Smooth muscle cell (in vitro differentiated cells): Measurements from ENCODE around the gene C11orf86. TPM values are rescaled to one million over a fixed set of nuclear protein-coding genes. Genes with fewer than 3 reads are reported as not detected.

Experiments
- DNase-seq: peaks from one replicate; lab custom pipeline; 2025; ENCODE audit not compliant: unreplicated experiment; lab: John Stamatoyannopoulos, UW
- H2AFZ ChIP-seq: fragments of 200-600 bp; sonication (generic); 2 replicates; pipeline ENCODE4 v1.6.0; 2016; ENCODE audit warnings: antibody characterized with exemption, low read depth, mild to moderate bottlenecking
- H3F3A ChIP-seq: fragments of 200-600 bp; sonication (generic); 2 replicates; pipeline ENCODE4 v1.6.0; 2017; ENCODE audit warnings: antibody characterized with exemption, low read depth
- H3K27ac ChIP-seq: fragments of 200-600 bp; sonication (generic); 2 replicates; pipeline ENCODE4 v1.5.1; 2016; ENCODE audit warnings: low read depth, mild to moderate bottlenecking
- H3K27me3 ChIP-seq: fragments of 200-600 bp; sonication (generic); 2 replicates; pipeline ENCODE4 v1.6.1; 2016; ENCODE audit warnings: low read depth, mild to moderate bottlenecking
- H3K36me3 ChIP-seq: fragments of 200-600 bp; sonication (generic); 2 replicates; pipeline ENCODE4 v1.5.1; 2016; ENCODE audit warnings: low read depth
- H3K4me1 ChIP-seq: fragments of 200-600 bp; sonication (generic); 2 replicates; pipeline ENCODE4 v1.5.1; 2016; ENCODE audit warnings: low read depth
- H3K4me2 ChIP-seq: fragments of 200-600 bp; sonication (generic); 2 replicates; pipeline ENCODE4 v1.6.0; 2016; ENCODE audit warnings: mild to moderate bottlenecking
- H3K4me3 ChIP-seq: fragments of 200-600 bp; sonication (generic); 2 replicates; pipeline ENCODE4 v1.5.1; 2016; ENCODE audit warnings: mild to moderate bottlenecking
- H3K79me2 ChIP-seq: fragments of 200-600 bp; sonication (generic); 2 replicates; pipeline ENCODE4 v1.6.0; 2016; ENCODE audit warnings: low read depth, mild to moderate bottlenecking
- H3K9ac ChIP-seq: fragments of 200-600 bp; sonication (generic); 2 replicates; pipeline ENCODE4 v1.6.0; 2016; ENCODE audit warnings: low read depth
- H3K9me3 ChIP-seq: fragments of 200-600 bp; sonication (generic); replicated peaks from 2 replicates; pipeline ENCODE4 v1.5.1; 2016; ENCODE audit warnings: low read depth
- H4K20me1 ChIP-seq: fragments of 200-600 bp; sonication (generic); 2 replicates; pipeline ENCODE4 v1.6.0; 2016; ENCODE audit warnings: low read depth
- CTCF ChIP-seq: fragments of 200-600 bp; sonication (generic); IDR thresholded peaks from 2 replicates; pipeline ENCODE4 v1.5.1; 2017; ENCODE audit warnings: borderline replicate concordance, mild to moderate bottlenecking, antibody characterized with exemption; ENCODE audit not compliant: insufficient read depth, poor library complexity, severe bottlenecking
- WGBS: methylation state at CpG from one replicate; pipeline ENCODE4 v1.1.7; 2016; ENCODE audit warnings: low lambda C conversion rate; 5-methylcytosine and 5-hydroxymethylcytosine counted together
- polyA plus RNA-seq: library from polyadenylated mRNA; unstranded; fragments of >200 nt; fragmentation: Nextera tagmentation; extraction: Ambion mirVana; gene quantifications from 2 replicates; pipeline ENCODE4 v1.2.1, GENCODE V29; 2016
- total RNA-seq: library from RNA; depleted of rRNA; stranded (reverse); fragments of >200 nt; gene quantifications from 2 replicates; pipeline ENCODE4 v1.2.3, GENCODE V29; 2014

C11orf86 gene
- total and polyA plus RNA-seq, 2 experiments from 2014 or later, result not detected

GRCh38 chr11:66938582-66939135 lies 36.4 kb upstream of the C11orf86 start:
- WGBS, result 87% methylated on average over 5 of the region's 5 CpGs
- Histone ChIP-seq H3K9me3 (no peaks in the 10 kb centered on the region), H3F3A (no peaks in the 10 kb centered on the region)

GRCh38 chr11:66950112-66950535 lies 25.0 kb upstream of the C11orf86 start:
- no peak for TF ChIP-seq CTCF
- H3K36me3 ChIP-seq, result no peaks in the 10 kb centered on the region
- peak; percentile 40 for DNase-seq

More at GRCh38 chr11:66938582-66939135, 36.4 kb upstream of the C11orf86 start:
- H3K36me3 ChIP-seq, result no peaks in the 10 kb centered on the region
- TF ChIP-seq CTCF, result no peak
- DNase-seq, result no peak
- no peak overlapping the region for H3K27ac ChIP-seq
- no peak overlapping the region for H3K4me2 ChIP-seq
- H2AFZ ChIP-seq, result no peak overlapping the region
- no peaks in the 10 kb centered on the region for H3K27me3 ChIP-seq
- no peaks in the 10 kb centered on the region for H3K4me1 ChIP-seq
- no peak overlapping the region for H3K4me3 ChIP-seq
- H3K9ac ChIP-seq, result no peak overlapping the region
- H4K20me1 ChIP-seq, result no peaks in the 10 kb centered on the region
- H3K79me2 ChIP-seq, result no peaks in the 10 kb centered on the region

GRCh38 chr11:66951135-66951534 lies 24.0 kb upstream of the C11orf86 start:
- WGBS, result 94% methylated on average over 10 of the region's 10 CpGs
- Histone ChIP-seq H3K9ac (no peak overlapping the region), H3K27ac (no peak overlapping the region), H3K36me3 (no peaks in the 10 kb centered on the region), H3K27me3 (no peaks in the 10 kb centered on the region), H3K9me3 (no peaks in the 10 kb centered on the region), H2AFZ (no peak overlapping the region), H3K4me1 (peaks cover 3% of the 10 kb centered on the region), H3F3A (peaks cover 8% of the 10 kb centered on the region), H4K20me1 (no peaks in the 10 kb centered on the region), H3K79me2 (no peaks in the 10 kb centered on the region), H3K4me3 (no peak overlapping the region), H3K4me2 (no peak overlapping the region)
- DNase-seq, result no peak
- no peak for TF ChIP-seq CTCF

More at GRCh38 chr11:66950112-66950535, 25.0 kb upstream of the C11orf86 start:
- peak overlapping the region; percentile 29 for H3K4me2 ChIP-seq
- peaks cover 6% of the 10 kb centered on the region for H3F3A ChIP-seq
- peak overlapping the region; percentile 66 for H3K9ac ChIP-seq
- H4K20me1 ChIP-seq, result no peaks in the 10 kb centered on the region
- H3K4me3 ChIP-seq, result no peak overlapping the region
- H3K27me3 ChIP-seq, result no peaks in the 10 kb centered on the region
- no peaks in the 10 kb centered on the region for H3K79me2 ChIP-seq
- WGBS, result 18% methylated on average over 8 of the region's 8 CpGs
- peaks cover 3% of the 10 kb centered on the region for H3K4me1 ChIP-seq
- H3K9me3 ChIP-seq, result no peaks in the 10 kb centered on the region
- H2AFZ ChIP-seq, result no peak overlapping the region
- peak overlapping the region; percentile 78 for H3K27ac ChIP-seq

- peak; percentile 38 for DNase-seq
- peak overlapping the region; percentile 61 for H3K27ac ChIP-seq
- H4K20me1 ChIP-seq, result no peaks in the 10 kb centered on the region
- peaks cover 3% of the 10 kb centered on the region for H3K4me1 ChIP-seq
- no peak overlapping the region for H2AFZ ChIP-seq
- H3K9me3 ChIP-seq, result no peaks in the 10 kb centered on the region
- peaks cover 14% of the 10 kb centered on the region for H3F3A ChIP-seq
- no peak overlapping the region for H3K4me3 ChIP-seq
- no peaks in the 10 kb centered on the region for H3K79me2 ChIP-seq
- H3K27me3 ChIP-seq, result no peaks in the 10 kb centered on the region
- no peaks in the 10 kb centered on the region for H3K36me3 ChIP-seq
- no peak for TF ChIP-seq CTCF
- peak overlapping the region; percentile 66 for H3K4me2 ChIP-seq
- H3K9ac ChIP-seq, result no peak overlapping the region
- 36% methylated on average over 7 of the region's 7 CpGs for WGBS
These were observed 23.2 kb upstream of the C11orf86 start for GRCh38 chr11:66951927-66952337.
